Putamen (tissue), 1 donor: Measurements from ENCODE around the gene PPRC1.
"Not testable (repeated sequence)": the region's sequence is repeated elsewhere in the genome, so short reads cannot be mapped to it uniquely, and the experiment has no call there.

Source experiments
- DNase-seq: peaks from one replicate; pipeline ENCODE4 v3.0.0-alpha.2; 2016; ENCODE audit warnings: low spot score

Gene PPRC1

DNA sequence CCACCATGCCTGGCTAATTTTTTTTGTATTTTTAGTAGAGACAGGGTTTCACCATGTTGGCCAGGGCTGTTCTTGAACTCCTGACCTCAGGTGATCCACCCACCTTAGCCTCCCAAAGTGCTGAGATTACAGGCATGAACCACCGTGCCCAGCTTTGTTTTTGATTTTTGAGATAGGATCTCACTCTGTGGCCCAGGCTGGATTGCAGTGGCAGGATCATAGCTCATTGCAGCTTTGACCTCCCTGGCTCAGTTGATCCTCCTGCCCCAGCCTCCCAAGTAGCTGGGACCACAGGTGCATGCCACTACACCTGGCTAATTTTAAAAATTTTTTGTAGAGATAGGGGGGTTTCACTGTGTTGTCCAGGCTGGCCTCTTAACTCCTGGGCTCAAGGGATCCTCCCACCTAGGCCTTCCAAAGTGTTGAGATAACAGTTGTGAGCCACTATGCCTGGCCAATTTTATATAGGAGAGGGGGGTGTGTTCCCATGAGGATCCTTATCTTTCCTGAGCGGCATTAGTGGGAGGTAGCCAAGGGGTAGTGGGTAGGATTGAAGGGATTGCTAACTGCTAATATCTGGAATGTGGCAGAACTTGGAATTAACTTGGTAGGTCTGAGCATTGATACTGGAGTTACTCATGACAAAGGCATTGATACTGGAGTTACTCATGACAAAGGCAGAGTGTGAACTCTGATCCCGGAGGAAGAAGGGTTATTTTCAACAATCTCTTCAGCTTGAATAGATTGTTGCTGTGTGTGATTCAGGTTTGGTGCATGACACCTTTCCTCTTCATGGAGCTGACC is 18.3 kb downstream of the PPRC1 start:
- DNase-seq, result no peak

DNA sequence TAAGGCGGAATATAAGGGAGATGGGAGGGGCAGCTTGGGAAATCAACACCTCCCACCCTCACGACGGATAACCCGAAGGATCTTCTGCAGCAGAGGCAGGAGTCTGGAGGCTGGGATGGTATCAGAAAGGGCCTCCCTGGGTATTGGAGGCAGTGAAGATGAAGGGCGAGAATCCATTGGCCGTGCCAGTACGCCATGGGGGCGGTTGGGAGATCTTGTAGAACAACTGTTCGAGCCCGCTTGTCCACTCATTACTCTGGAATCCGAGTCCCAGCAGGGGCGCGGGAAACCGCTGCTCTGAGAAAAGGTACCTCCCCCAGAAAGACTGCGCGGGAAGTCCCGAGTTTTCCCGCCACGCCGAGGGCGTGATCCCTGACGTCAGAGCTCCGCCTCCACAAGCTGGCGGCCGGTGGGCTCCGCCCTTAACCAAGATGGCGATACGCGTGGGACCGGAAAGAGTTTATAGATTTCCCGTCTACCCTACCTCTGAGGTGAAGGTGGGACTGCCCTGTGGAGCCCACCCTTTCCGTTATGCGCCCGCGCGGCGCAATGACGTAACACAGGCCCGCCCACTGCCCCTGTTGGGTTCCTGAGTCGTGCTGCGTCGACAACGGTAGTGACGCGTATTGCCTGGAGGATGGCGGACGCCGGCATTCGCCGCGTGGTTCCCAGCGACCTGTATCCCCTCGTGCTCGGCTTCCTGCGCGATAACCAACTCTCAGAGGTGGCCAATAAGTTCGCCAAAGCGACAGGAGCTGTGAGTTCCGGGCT is 19.1 kb downstream of the PPRC1 start, which contains the start of gene NOLC1:
TSS of gene NOLC1 (plus strand) at position 616 of the 771 bp plus-strand sequence. CDS start at position 638, 22 bp downstream.
- peak; percentile 97 for DNase-seq

DNA sequence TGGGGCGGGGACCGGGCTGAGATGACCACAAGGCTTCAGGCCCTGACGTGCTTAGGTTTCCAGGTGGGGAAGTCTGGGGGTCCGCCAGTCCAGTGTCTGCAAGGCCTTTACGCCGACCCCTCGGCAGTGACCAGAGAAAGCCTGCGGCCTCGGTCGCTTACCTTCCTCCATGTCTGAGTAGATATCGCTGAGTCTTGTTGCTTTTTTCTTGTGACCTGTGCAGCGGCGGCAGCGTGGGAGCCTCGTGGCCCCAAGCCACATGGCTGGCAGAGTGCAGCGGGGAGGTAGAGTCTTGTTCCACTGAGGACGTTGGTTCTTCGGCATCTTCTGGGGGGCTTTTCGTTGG is 19.7 kb downstream of the PPRC1 start:
- no peak for DNase-seq

DNA sequence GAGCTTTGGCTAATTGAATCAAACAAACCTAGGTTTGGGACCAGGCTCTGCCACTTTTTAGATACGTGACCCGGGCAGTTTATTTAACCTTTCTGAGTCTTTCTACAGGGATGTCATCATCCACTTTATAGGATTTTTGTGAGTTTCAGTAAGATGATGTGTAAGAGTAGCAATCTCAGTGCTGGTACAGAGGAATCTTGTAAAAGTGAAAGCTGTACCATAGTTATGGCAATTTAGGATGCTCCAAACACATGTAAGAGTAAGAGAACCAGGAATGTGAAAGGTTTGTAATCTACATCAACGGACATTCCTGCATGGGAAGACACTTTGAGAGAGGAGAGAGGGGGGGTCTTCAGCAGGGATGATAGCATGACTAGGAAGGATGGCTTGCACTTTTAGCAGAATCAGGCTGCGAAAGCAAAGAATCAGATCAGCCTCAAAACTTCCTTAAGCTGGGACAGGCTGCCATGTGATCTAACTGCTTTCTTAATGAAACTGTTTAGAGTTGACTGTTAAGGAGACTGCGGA is 20.3 kb downstream of the PPRC1 start:
- no peak for DNase-seq

DNA sequence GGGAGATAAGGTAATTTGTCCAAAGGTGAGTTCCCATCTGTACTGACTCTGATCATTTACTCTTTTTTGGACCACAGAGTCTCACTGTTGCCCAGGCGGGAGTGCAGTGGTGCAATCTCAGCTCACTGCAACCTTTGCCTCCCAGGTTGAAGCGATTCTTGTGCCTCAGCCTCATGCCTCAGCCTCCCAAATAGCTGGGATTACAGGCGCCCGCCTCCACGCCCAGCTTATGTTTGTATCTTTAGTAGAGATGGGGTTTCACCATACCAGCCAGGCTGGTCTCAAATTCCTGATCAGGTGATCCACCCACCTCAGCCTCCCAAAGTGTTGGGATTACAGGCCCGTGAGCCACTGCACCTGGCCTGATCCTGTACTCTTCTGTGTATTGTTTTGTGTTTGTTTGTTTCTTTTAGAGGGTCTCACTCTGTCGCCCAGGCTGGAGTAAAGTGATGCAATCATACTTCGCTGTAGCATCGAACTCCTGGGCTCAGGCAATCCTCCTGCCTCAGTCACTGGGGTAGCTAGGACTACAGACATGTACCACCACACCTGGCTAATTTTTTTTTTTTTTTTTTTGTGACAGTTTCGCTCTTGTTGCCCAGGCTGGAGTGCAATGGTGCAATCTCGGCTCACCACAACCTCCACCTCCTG is 21.8 kb downstream of the PPRC1 start:
- no peak for DNase-seq

DNA sequence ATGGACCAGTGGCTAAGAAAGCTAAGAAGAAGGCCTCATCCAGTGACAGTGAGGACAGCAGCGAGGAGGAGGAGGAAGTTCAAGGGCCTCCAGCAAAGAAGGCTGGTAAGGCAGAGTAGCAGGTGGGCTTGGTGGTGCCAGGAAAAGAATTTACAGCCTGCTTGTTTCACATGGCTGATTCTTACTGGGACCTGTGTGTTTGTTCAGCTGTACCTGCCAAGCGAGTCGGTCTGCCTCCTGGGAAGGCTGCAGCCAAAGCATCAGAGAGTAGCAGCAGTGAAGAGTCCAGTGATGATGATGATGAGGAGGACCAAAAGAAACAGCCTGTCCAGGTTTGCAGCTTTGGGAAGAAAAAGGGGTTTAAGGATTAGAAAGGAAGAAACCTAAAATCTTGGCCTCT is 24.4 kb downstream of the PPRC1 start:
- DNase-seq, result no peak

DNA sequence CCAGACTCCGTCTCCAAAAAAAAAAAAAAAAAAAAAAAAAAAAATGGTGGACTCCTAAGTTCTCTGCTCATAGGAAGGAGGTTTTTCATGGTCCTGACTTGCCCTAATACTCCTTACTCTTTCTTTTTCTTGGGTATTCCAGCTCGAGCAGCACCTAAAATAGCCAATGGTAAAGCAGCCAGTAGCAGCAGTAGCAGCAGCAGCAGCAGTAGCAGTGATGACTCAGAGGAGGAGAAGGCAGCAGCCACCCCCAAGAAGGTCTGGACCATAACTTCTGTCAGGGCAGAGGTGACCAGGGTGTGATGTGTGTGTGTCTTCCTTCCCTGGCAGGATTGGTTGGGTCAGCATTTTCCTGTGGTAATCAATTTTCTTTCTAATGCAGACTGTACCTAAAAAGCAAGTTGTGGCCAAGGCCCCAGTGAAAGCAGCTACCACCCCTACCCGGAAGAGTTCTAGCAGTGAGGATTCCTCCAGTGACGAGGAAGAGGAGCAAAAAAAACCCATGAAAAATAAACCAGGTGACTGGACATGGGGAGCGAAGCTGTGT is 26.3 kb downstream of the PPRC1 start:
- no peak for DNase-seq

DNA sequence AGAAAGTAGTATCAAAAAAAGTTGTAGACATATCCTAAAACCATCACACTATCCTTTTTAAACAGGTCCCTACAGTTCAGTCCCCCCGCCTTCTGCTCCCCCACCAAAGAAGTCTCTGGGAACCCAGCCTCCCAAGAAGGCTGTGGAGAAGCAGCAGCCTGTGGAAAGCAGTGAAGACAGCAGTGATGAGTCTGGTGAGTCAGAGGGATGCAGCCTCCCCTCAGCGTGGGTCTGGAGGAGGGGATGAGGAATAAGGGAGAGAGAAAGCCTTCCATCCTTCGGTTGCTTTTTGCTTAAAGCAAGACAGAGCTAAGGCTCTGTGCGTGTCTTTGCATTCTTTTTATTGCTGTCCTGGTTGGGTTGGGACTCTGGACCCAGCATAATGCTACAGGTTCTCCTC is 27.0 kb downstream of the PPRC1 start:
- DNase-seq, result no peak

DNA sequence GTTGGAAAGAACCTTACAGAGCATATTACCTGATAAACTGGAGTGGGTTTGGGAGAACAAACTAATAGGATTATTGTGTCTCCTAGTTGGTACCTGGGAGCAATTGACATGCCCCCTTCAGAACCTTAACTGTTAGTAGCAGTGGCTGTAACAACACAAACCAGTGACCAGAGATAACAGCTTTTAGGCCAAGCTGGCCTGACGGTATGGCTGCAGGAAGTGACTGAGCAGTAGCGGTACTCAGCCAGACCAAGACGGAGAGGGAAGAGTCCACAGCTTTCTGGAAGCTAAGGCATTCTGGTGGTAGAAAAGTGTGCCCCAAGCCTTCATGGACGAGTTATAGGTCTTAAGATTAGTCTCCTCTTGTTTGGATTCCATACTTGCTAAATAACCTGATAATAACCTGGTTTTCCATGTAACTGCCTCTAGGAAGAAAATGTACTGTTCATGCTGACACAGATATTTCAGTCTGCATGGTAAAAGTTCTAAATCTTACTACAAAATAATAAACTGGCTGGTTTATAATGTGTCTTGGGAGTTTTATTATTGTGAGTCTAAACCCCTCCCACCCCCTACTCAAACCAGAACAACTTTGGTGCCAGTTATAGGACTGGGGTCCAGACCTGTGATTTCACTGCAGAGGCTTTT is 30.6 kb downstream of the PPRC1 start:
- DNase-seq, result no peak

DNA sequence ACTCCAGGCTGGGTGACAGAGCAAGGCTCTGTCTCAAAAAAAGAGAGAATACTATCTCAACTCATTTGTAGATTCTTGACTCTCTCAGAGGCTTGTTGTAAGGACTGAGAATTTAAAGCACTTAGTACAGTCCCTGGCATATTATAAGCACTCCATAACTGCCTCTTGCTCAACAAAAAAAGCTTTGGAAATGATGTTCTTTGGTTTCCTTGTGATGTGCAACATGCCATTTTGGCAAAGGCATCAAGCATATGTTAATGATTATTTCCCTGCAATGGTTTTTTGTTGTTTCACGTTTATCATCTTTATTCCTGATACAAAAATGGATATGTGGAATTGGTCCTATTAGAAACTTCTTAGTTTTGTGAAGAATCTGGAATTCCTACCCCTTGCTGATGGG is 35.0 kb downstream of the PPRC1 start:
- no peak for DNase-seq

DNA sequence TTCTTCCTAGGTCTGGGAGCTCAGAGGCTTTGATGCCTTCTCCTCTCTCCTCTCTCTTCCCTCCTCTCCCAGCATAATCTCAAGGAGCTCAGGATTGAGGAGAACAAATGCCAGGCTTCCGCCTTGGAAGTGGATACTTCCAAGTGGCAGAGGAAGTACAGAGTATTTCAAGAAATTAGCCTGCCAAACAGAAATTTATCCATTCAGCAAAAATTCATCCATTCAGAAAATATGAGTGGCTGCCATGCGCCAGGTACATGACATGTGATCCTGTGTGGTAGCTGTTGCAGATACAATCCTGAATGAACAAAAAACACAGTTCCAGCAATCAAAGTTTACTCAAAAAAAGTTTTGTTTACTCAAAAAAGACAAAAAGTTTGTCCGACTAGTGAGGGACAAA is 37.8 kb downstream of the PPRC1 start:
- DNase-seq, result no peak

DNA sequence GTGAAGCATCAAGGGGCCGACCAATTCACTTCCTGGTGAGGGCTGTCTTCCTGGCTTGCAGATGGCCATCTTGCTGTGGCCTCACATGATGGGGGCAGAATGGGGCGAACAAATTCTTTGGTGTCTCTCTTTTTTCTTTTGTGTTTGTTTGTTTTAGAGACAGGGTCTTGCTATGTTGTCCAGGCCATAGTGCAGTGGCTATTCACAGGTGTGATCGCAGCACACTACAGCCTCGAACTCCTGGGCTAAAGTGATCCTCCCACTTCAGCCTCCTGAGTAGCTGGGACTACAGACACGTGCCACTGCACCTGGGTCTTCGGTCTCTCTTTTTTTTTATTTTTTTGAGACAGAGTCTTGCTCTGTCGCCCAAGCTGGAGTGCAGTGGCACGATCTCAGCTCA is 39.4 kb downstream of the PPRC1 start:
- DNase-seq, result no peak

DNA sequence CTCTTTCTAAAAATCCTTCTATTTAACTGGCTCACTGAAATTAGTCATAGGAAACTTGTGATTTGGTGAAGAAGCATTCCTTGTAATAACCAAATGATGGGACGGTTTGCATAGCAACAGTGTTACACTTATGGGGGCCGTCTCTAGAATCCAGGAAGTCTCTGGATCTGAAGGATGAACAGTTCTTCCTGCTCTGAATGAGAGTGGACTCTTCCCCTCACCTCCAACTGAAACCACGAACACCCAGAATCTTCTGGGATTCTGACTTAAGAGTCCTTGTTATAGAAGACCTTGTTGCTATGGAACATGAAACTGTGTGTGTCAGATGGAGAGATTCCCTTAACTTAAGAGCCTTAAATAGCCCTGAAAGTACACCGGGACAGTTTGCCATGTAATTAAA is 42.6 kb downstream of the PPRC1 start:
- DNase-seq, result no peak

DNA sequence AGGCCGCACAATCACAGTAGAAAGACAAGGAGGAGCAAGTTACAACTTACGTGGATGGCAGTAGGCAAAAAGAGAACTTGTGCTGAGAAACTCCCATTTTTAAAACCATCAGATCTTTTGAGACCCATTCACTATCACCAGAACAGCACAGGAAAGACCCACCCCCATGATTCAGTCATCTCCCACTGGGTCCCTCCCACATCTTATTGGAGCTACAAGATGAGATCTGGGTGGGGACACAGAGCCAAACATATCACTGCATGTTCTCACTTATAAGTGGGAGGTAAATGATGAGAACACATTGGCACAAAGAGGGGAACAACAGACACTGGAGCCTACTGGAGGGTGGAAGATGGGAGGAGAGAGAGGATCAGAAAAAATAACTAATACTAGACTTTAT is 51.8 kb downstream of the PPRC1 start:
- DNase-seq, result peak; percentile 6

DNA sequence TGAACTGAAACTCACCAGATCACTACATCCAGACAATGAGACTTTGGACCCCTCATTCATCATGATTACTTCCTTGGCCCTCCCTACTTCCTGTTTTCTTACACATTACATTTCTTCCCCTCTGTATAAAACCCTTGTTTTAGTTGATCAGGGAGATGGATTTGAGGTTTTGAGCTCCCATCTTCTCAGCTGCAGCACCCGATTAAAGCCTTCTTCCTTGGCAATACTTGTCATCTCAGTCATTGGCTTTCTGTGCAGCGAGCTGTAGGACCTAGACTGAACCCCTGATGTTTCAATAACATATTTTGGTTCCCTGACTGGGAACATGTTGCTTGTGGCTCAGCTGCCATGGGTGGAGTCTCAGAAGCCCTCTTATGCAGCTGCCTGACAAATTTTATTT is 52.4 kb downstream of the PPRC1 start:
- DNase-seq, result no peak

DNA sequence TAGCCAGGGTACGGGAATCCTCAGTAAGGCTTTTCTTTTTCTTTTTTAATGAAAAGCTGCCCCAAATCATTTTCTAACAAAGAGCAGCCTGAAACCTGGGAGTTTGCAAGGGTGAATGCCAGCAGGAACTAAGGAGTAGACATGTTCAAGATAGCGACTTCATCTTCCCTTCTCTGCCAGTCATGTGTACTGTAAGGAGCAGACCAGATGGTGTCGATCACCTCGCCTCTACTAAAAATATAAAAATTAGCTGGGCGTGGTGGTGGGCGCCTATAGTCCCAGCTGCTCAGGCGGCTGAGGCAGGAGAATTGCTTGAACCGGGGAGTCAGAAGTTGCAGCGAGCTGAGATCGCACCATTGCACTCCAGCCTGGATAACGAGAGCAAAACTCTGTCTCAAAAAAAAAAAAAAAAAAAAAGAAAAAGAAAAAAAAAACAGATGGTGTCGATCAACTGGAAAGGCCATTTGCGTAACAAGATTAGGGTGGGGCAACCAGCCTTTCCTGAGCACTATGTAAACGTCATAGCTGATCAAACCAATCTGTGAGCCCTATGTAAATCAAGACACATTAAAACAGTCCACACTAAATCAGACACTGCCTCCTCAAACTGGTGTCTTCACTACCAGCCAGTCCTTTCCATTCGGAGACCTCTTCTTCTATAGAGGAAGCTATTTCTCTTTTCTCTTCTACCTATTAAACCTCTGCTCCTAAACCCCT is 53.1 kb downstream of the PPRC1 start:
- no peak for DNase-seq

DNA sequence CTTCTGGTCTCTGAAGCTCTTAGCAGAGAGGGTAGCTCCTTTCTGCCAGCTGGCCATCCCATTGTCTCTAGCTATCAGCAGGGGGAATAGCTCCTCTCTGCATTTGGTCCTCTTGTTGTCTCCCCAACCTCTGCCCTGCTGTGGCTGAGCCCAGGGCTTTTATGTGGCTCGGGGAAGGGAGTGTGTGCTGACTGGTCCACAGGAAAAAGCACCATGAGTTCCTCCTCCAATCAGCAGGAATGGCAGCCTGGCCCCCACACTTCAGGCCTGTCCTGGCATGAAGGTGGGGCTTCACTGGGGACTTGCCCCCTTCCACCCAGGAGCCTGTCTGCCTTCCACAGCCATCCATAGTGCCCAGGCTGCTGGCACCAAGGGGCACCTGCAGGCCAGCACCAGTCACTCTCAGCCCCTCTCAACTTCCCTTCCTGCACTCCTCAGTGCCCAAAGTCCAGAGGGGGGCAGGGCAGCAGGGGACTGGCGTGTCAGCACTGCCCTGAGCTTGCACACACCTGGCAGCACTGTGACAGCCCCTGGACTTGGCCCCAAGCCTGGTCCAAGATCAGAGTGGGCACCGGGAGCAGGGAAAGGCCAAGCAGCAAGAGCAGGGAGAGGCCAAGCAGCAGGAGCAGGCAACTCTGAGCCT is 55.6 kb downstream of the PPRC1 start:
- no peak for DNase-seq

DNA sequence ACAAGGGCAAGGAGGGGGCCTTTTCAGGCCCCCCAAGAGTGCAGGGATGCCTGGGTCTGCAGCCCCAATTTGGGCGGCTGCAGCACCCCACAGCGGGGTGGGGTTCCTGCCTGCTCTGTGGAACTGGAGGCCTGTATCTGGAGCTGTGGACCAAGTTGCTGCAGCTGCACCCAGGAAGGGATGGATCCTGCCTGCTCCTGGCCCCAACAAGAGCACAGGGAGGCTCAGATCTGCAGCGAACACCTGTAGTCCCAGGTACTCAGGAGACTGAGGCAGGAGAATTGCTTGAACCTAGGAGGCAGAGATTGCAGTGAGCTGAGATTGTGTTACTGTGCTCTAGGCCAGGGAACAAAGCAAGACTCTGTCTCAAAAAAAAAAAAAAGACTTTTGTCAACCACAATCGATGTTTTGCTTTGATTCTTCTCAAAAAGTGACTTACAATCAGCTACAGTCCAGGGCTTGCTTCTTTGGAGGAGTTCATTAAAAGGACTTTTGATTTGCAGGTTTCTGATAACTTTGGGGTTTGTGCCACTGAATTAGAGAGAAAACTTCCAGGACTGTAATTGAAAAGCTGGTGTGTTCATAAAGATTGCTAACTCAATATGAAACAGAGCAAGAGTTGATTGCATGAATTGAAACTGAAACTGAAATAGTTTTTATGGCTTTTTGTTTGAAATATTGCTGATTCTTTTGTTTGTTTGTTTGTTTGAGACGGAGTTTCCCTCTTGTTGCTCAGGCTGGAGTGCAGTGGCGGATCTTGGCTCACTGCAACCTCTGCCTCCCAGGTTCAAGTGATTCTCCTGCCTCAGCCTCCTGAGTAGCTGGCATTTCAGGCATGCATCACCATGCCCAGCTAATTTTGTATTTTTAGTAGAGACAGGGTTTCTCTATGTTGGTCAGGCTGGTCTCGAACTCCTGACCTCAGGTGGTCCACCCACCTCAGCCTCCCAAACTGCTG is 56.4 kb downstream of the PPRC1 start:
- DNase-seq, result not testable (repeated sequence)

DNA sequence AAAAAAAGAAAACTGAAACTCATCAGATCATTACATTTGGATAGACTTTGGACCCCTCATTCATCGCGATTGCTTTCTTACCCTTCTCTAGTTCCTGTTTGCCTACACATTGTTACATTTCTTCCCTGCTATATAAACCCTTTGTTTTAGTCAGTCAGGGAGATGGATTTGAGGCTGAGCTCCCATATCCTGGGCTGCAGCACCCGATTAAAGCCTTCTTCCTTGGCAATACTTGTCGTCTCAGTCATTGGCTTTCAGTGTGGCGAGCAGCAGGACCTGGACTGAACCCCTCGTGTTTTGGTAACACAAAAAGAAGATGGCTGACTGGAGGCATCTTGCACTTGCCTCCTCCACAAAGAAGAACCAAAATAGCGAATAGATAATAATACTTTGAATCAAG is 59.1 kb downstream of the PPRC1 start:
- DNase-seq, result no peak
